Kidney (tissue), 14 donors: Measurements from ENCODE around the gene HOXB1. TPM values are rescaled to one million over a fixed set of nuclear protein-coding genes. Genes with fewer than 3 reads are reported as not detected.

ENCODE experiments used
- DNase-seq, 5 donors: peaks; one replicate each; pipeline ENCODE4 v3.0.0-alpha.2; 2013 to 2020
- FAIRE-seq: peaks from 2 replicates; lab custom pipeline; 2012; peaks lifted over from hg19 to GRCh38; lab: Jason Lieb, UNC
- H3K27ac ChIP-seq, 2 donors: one replicate each; pipeline ENCODE4 v1.7.0; 2013; ENCODE audit warnings: low read depth in 2 of 2, low read length in 2 of 2, inconsistent platforms in 1 of 2
- H3K27me3 ChIP-seq: one replicate; pipeline ENCODE4 v1.7.1; 2013; ENCODE audit warnings: low read length, inconsistent platforms; ENCODE audit not compliant: control insufficient read depth, insufficient read depth
- H3K36me3 ChIP-seq, 3 donors: one replicate each; pipeline versions ENCODE4 v1.7.0 to v1.7.1; 2013; ENCODE audit warnings: low read length in 3 of 3, control low read depth in 1 of 3, inconsistent platforms in 1 of 3; ENCODE audit not compliant: insufficient read depth in 3 of 3, control insufficient read depth in 2 of 3
- H3K4me1 ChIP-seq, 3 donors: one replicate each; pipeline versions ENCODE4 v1.7.0 to v1.7.1; 2013; ENCODE audit warnings: low read length in 3 of 3, inconsistent platforms in 1 of 3, low read depth in 1 of 3; ENCODE audit not compliant: control insufficient read depth in 2 of 3, insufficient read depth in 2 of 3
- H3K4me3 ChIP-seq, 3 donors: one replicate each; pipeline versions ENCODE4 v1.7.0 to v1.8.1; 2013; ENCODE audit warnings: low read length in 3 of 3, control low read depth in 1 of 3, inconsistent platforms in 1 of 3
- H3K9ac ChIP-seq, 3 donors: one replicate each; pipeline versions ENCODE4 v1.7.0 to v1.7.1; 2013; ENCODE audit warnings: low read length in 3 of 3, control low read depth in 1 of 3, inconsistent platforms in 1 of 3
- H3K9me3 ChIP-seq, 3 donors: one replicate each; pipeline versions ENCODE4 v1.7.0 to v1.7.1; 2013; ENCODE audit warnings: low read length in 3 of 3, control low read depth in 1 of 3, inconsistent platforms in 1 of 3; ENCODE audit not compliant: control insufficient read depth in 2 of 3, insufficient read depth in 1 of 3
- CTCF ChIP-seq: IDR thresholded peaks from 3 replicates; pipeline ENCODE4 v1.5.1; 2012; ENCODE audit warnings: mild to moderate bottlenecking, moderate library complexity, borderline replicate concordance; ENCODE audit not compliant: insufficient read depth; ENCODE audit errors: extremely low read depth
- intact Hi-C: fragments of 100-400 bp; cut with DNase I; formaldehyde crosslinking; loops from one replicate; pipeline ENCODE4 v1.11.1; 2022
- polyA plus RNA-seq: library from polyadenylated mRNA; stranded (reverse); fragments of 350-450 nt; fragmentation: Illumina TruSeq; extraction: RNeasy Lipid Tissue Mini Kit (QIAGEN cat#74804); gene quantifications from one replicate; pipeline ENCODE4 v1.2.3, GENCODE V29; 2014; ENCODE audit warnings: low read depth, low replicate concordance; ENCODE audit not compliant: insufficient read depth
- total RNA-seq: library from RNA; stranded (reverse); fragmentation: NEBNext Ultra II Directional; extraction: Animal tissue kit (Norgen Biotek cat#: 25700); gene quantifications from one replicate; pipeline ENCODE4 v1.2.1, GENCODE V29; 2021
- donor health status: control.
- donor health status: control.
- donor health status: control.
- donor health status: control.
- donor health status: control.
- donor health status: DM: yes; HTN: yes; CAD: no.
- donor health status: Normal renal cell carcinoma (clear cell type).

HOXB1 gene
- total and polyA plus RNA-seq, 2 donors from 2014 or later, result not detected

- no peak for TF ChIP-seq CTCF
- H3K9me3 ChIP-seq, result no peaks in the 10 kb centered on the region
- FAIRE-seq, result no peak
- intact Hi-C loops, result loop anchor here (5.0 kb wide), 1 partner anchor 33 kb away; the partner anchor contains the start of gene HOXB4
- H3K4me3 ChIP-seq, result peak overlapping the region; percentile 85 to 89 (median 86)
- H3K4me1 ChIP-seq, result peaks cover 9 to 32% (median 27%) of the 10 kb centered on the region in 3 donors
- H3K27me3 ChIP-seq, result no peaks in the 10 kb centered on the region
- peak overlapping the region; percentile 95 to 96 for H3K27ac ChIP-seq
- H3K9ac ChIP-seq, result peak overlapping the region; percentile 91 to 99 (median 92)
- H3K36me3 ChIP-seq, result no peaks in the 10 kb centered on the region
- DNase-seq, result peak; percentile 88 to 96 (median 93)
Measured at GRCh38 chr17:48544349-48545021, 13.7 kb upstream of the HOXB1 start.

- no peaks in the 10 kb centered on the region for H3K9me3 ChIP-seq
- no peaks in the 10 kb centered on the region for H3K27me3 ChIP-seq
- peak overlapping the region; percentile 91 to 99 (median 92) for H3K9ac ChIP-seq
- TF ChIP-seq CTCF, result no peak
- DNase-seq (peak in 1 of 5 donors; percentile 63), FAIRE-seq (no peak)
- H3K4me3 ChIP-seq, result peak overlapping the region; percentile 85 to 89 (median 86)
- H3K27ac ChIP-seq, result peak overlapping the region; percentile 95 to 96
- no peaks in the 10 kb centered on the region for H3K36me3 ChIP-seq
- peaks cover 9 to 32% (median 29%) of the 10 kb centered on the region in 3 donors for H3K4me1 ChIP-seq
- intact Hi-C loops, result loop anchor here (5.0 kb wide), 1 partner anchor 33 kb away; the partner anchor contains the start of gene HOXB4
Measured at GRCh38 chr17:48543854-48544348, 13.1 kb upstream of the HOXB1 start.

GRCh38 chr17:48543107-48543853 is 12.5 kb upstream of the HOXB1 start:
- TF ChIP-seq CTCF, result no peak
- FAIRE-seq, result no peak

More at GRCh38 chr17:48543107-48543853, 12.5 kb upstream of the HOXB1 start:
- no peaks in the 10 kb centered on the region for H3K36me3 ChIP-seq
- intact Hi-C loops, result loop anchor here (5.0 kb wide), 1 partner anchor 34 kb away; the partner anchor contains the start of gene HOXB4
- peak overlapping the region; percentile 85 to 89 (median 86) for H3K4me3 ChIP-seq
- H3K4me1 ChIP-seq, result peaks cover 7 to 29% (median 25%) of the 10 kb centered on the region in 3 donors
- peak overlapping the region; percentile 95 to 96 for H3K27ac ChIP-seq
- H3K9me3 ChIP-seq, result no peaks in the 10 kb centered on the region
- DNase-seq, result peak in 4 of 5 donors; percentile 51 to 74 (median 65)
- H3K9ac ChIP-seq, result peak overlapping the region; percentile 90 to 99 (median 92)
- no peaks in the 10 kb centered on the region for H3K27me3 ChIP-seq
